Measurements from ENCODE around the gene MUC13. TPM values are rescaled to one million over a fixed set of nuclear protein-coding genes. Genes with fewer than 3 reads are reported as not detected.

MUC13 gene
- total RNA-seq: not detected

GRCh38 chr3:124934577-124934976 is at the start of gene MUC13:
Gene MUC13, minus strand, starts transcription at chr3:124934751. Its CDS starts 39 bp downstream, at chr3:124934712.

GRCh38 chr3:124887177-124887931 is 47.2 kb downstream of the MUC13 start, which contains the start of gene ITGB5:
Gene ITGB5, minus strand, starts transcription at chr3:124887365. Its CDS starts 365 bp downstream, at chr3:124887000.

Other genes starting within 250 kb of the MUC13 start
- 10 to 100 TPM; 25.8 to 32.0 TPM for gene UMPS, start 204.3 kb downstream of the MUC13 start, total RNA-seq
- gene ITGB5, start 47.4 kb downstream of the MUC13 start, total RNA-seq: 10 to 100 TPM; 30.3 to 57.3 TPM
- gene HEG1, start 121.2 kb upstream of the MUC13 start, total RNA-seq: 1 to 10 TPM; 4.3 to 4.8 TPM

Measured in melanocyte of skin (primary cell).